Metanephros (tissue), 2 donors: ENCODE data around the gene INTS6. TPM values are rescaled to one million over a fixed set of nuclear protein-coding genes. Genes with fewer than 3 reads are reported as not detected.

Source experiments
- small RNA-seq: library from RNA; depleted of rRNA; stranded (forward); fragments of <200 nt; gene quantifications from one replicate; pipeline ENCODE3, GENCODE V24; 2014; ENCODE audit warnings: low replicate concordance
- total RNA-seq: library from RNA; depleted of rRNA; stranded (reverse); fragments of >200 nt; gene quantifications from one replicate; pipeline ENCODE4 v1.2.3, GENCODE V29; 2014

INTS6 gene, protein sequence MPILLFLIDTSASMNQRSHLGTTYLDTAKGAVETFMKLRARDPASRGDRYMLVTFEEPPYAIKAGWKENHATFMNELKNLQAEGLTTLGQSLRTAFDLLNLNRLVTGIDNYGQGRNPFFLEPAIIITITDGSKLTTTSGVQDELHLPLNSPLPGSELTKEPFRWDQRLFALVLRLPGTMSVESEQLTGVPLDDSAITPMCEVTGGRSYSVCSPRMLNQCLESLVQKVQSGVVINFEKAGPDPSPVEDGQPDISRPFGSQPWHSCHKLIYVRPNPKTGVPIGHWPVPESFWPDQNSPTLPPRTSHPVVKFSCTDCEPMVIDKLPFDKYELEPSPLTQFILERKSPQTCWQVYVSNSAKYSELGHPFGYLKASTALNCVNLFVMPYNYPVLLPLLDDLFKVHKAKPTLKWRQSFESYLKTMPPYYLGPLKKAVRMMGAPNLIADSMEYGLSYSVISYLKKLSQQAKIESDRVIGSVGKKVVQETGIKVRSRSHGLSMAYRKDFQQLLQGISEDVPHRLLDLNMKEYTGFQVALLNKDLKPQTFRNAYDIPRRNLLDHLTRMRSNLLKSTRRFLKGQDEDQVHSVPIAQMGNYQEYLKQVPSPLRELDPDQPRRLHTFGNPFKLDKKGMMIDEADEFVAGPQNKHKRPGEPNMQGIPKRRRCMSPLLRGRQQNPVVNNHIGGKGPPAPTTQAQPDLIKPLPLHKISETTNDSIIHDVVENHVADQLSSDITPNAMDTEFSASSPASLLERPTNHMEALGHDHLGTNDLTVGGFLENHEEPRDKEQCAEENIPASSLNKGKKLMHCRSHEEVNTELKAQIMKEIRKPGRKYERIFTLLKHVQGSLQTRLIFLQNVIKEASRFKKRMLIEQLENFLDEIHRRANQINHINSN
- 34.4 TPM for total RNA-seq

DNA sequence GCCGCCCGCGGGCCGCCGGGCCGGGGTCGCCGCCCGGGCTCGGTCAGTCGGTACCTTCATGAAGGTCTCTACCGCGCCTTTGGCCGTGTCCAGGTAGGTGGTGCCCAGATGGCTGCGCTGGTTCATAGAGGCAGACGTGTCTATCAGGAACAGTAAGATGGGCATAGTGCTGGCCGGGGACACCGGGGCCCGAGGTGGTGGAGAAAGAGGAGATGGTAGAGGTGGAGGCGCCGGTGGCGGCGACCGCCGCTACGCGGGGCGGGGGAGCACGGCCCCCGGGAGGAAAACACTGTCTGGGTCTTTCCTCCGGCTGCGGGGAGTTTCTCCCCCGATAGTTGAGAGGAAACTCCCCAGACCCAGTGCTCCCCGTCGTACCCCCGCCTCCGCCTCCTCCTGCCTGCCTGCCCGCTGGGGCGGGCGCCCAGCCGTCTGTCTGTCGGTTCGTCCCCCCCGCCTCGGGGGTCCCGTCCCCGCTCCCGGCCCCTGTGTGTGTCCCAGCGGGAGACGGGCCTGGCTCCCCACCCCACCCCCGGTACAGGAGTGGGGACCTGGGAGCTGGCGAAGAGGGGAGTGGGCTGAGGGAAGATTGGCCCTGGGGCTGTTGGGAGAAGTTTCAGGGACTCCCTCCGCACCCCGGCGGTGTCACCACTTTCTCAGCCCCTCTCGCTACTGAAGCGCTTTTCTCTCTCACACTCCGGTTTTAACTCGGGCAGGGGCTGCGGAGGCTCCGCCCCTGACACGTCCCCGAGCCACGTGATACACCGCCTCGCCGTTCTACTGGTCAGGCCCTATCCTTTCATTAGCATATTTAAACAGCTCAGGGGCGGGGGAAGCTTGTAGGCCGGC is at the start of gene INTS6:
TSS of gene INTS6 (minus strand) at position 676 of the 846 bp plus-strand sequence. CDS start at position 165, 511 bp downstream.

GRCh38 chr13:51339354-51339753 is 113.5 kb downstream of the INTS6 start, which contains the start of gene SERPINE3:
SERPINE3 (plus strand) TSS chr13:51339691; CDS start chr13:51341092, 1,401 bp downstream.

Small RNAs within 50 kb of the gene (small RNA-seq; reads per million reads assigned to genes)
- not detected for gene MIR5693
- not detected for gene RN7SL320P
- gene SNRPGP11, result not detected

Other genes starting within 250 kb of the INTS6 start
- gene FAM124A, start 230.6 kb downstream of the INTS6 start, total RNA-seq, result 3.7 TPM
- gene SERPINE3, start 113.3 kb downstream of the INTS6 start, total RNA-seq, result not detected
- 13.0 TPM for gene WDFY2, start 131.4 kb upstream of the INTS6 start, total RNA-seq